DND-41 (cell line): ENCODE data around the gene ACOT13.

Source experiments
- CTCF ChIP-seq: IDR thresholded peaks from 2 replicates; pipeline ENCODE4 v1.5.1; 2012; ENCODE audit warnings: borderline replicate concordance, low read length, moderate library complexity, mild to moderate bottlenecking; ENCODE audit not compliant: poor library complexity, severe bottlenecking; ENCODE audit errors: extremely low read depth
- EZH2 ChIP-seq: IDR thresholded peaks from 3 replicates; pipeline ENCODE4 v1.6.1; 2012; ENCODE audit warnings: borderline replicate concordance, low read depth, mild to moderate bottlenecking, moderate library complexity, low read length, inconsistent platforms; ENCODE audit not compliant: severe bottlenecking

DNA sequence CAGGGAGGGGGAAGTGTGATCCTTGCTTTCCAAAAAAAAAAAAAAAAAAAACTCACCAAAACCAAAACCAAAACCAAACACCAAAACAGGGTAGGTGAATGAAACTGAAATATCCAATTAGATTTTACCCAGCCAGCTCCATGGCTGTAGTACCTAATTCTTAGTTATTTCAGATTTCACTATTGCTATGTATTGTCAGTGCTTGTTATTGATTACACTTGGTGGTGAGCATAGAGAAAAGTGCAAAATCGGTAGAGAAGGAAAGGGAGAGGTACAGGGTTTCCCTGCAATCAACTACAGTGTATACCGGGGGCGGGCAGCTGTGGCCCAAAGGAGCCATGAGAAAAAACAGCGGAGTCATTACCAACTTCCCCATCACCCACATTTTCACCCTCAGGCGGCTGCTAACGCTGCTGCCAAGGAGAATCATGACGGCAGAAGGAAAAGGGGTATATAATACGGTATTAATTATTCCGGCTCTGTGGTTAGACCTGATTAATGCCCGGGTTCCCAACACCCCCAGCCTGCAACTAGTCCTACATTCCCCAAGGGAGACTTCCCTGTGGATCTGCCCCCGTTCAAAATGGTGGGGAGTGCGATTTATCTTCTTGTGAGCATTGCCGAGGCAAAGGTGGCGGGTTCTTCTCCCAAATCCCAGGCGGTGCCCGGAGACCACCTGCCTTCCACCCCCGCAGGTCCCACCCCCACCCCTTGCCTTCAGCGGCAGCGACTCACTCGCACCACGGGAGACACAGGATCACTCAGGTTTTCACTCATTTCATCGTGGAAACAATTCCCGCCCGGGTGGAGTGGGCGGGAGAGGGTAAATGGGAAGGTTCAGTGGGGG lies 52.5 kb downstream of the ACOT13 start, which contains the start of gene C6orf62:
- no peak for TF ChIP-seq CTCF
- TF ChIP-seq EZH2 = no peak
